H9 (cell line): Measurements from ENCODE around the gene ADAM17. TPM values are rescaled to one million over a fixed set of nuclear protein-coding genes. Genes with fewer than 3 reads are reported as not detected.

Source experiments
- DNase-seq: peaks from one replicate; pipeline ENCODE4 v3.0.0-alpha.2; 2017
- H2AFZ ChIP-seq: one replicate; pipeline ENCODE4 v1.6.1; 2013; ENCODE audit warnings: mild to moderate bottlenecking, low read length, control low read depth, moderate library complexity
- H2AK5ac ChIP-seq: 2 replicates; pipeline ENCODE4 v1.6.1; 2013; ENCODE audit warnings: low read length, control low read depth, mixed read lengths; ENCODE audit not compliant: insufficient read length
- H2BK120ac ChIP-seq: one replicate; pipeline ENCODE4 v1.6.1; 2013; ENCODE audit warnings: low read depth, mild to moderate bottlenecking, low read length, control low read depth, inconsistent platforms; ENCODE audit not compliant: poor library complexity, severe bottlenecking
- H2BK12ac ChIP-seq: 2 replicates; pipeline ENCODE4 v1.6.1; 2013; ENCODE audit warnings: low read length, control low read depth, mixed read lengths, low read depth; ENCODE audit not compliant: insufficient read length
- H2BK15ac ChIP-seq: 2 replicates; pipeline ENCODE4 v1.6.1; 2013; ENCODE audit warnings: low read depth, low read length, control low read depth
- H2BK20ac ChIP-seq: one replicate; pipeline ENCODE4 v1.6.1; 2013; ENCODE audit warnings: low read depth, mild to moderate bottlenecking, low read length, control low read depth, inconsistent platforms; ENCODE audit not compliant: poor library complexity, severe bottlenecking
- H2BK5ac ChIP-seq: 2 replicates; pipeline ENCODE4 v1.6.1; 2013; ENCODE audit warnings: low read length, control low read depth, mixed read lengths; ENCODE audit not compliant: insufficient read length
- H3K14ac ChIP-seq: 2 replicates; pipeline ENCODE4 v1.6.1; 2013; ENCODE audit warnings: low read length, control low read depth; ENCODE audit not compliant: insufficient read depth
- H3K18ac ChIP-seq: 2 replicates; pipeline ENCODE4 v1.6.1; 2013; ENCODE audit warnings: low read depth, mild to moderate bottlenecking, mixed read lengths, low read length, control low read depth; ENCODE audit not compliant: insufficient read length
- H3K23ac ChIP-seq: 2 replicates; pipeline ENCODE4 v1.6.1; 2013; ENCODE audit warnings: low read length, control low read depth, mixed read lengths, low read depth; ENCODE audit not compliant: insufficient read length
- H3K23me2 ChIP-seq: 2 replicates; pipeline ENCODE4 v1.6.1; 2013; ENCODE audit warnings: low read depth, mild to moderate bottlenecking, mixed read lengths, low read length, control low read depth; ENCODE audit not compliant: insufficient read length, poor library complexity, severe bottlenecking
- H3K27ac ChIP-seq: 2 replicates; pipeline ENCODE4 v1.5.1; 2013; ENCODE audit warnings: low read length, control low read depth, mixed read lengths, low read depth; ENCODE audit not compliant: insufficient read length
- H3K27me3 ChIP-seq: 2 replicates; pipeline ENCODE4 v1.6.1; 2013; ENCODE audit warnings: low read length, control low read depth, inconsistent platforms; ENCODE audit not compliant: insufficient read depth
- H3K4ac ChIP-seq: 2 replicates; pipeline ENCODE4 v1.6.1; 2013; ENCODE audit warnings: low read depth, mild to moderate bottlenecking, control low read depth, inconsistent platforms, low read length, moderate library complexity
- H3K4me1 ChIP-seq: 2 replicates; pipeline ENCODE4 v1.6.1; 2013; ENCODE audit warnings: low read length, control low read depth, inconsistent platforms; ENCODE audit not compliant: insufficient read depth
- H3K4me2 ChIP-seq: 2 replicates; pipeline ENCODE4 v1.6.1; 2013; ENCODE audit warnings: low read length, control low read depth, mixed read lengths; ENCODE audit not compliant: insufficient read length, insufficient read depth
- H3K56ac ChIP-seq: 2 replicates; pipeline ENCODE4 v1.6.1; 2013; ENCODE audit warnings: low read depth, mild to moderate bottlenecking, mixed read lengths, low read length, control low read depth; ENCODE audit not compliant: insufficient read length
- H3K79me1 ChIP-seq: 2 replicates; pipeline ENCODE4 v1.6.1; 2013; ENCODE audit warnings: low read depth, mild to moderate bottlenecking, moderate library complexity, low read length, control low read depth, inconsistent platforms; ENCODE audit not compliant: insufficient read depth, poor library complexity, severe bottlenecking
- H3K79me2 ChIP-seq: 2 replicates; pipeline ENCODE4 v1.6.1; 2013; ENCODE audit warnings: low read length, control low read depth, inconsistent platforms; ENCODE audit not compliant: insufficient read depth
- H3K9ac ChIP-seq: 2 replicates; pipeline ENCODE4 v1.6.1; 2013; ENCODE audit warnings: low read length, control low read depth, mixed read lengths; ENCODE audit not compliant: insufficient read length; ENCODE audit errors: extremely low read depth
- H3K9me3 ChIP-seq: one replicate; pipeline ENCODE4 v1.6.1; 2013; ENCODE audit warnings: low read depth, low read length, inconsistent platforms; ENCODE audit not compliant: control insufficient read depth
- H3T11ph ChIP-seq: one replicate; pipeline ENCODE4 v1.6.1; 2013; ENCODE audit warnings: mild to moderate bottlenecking, low read length, control low read depth, inconsistent platforms
- H4K20me1 ChIP-seq: one replicate; pipeline ENCODE4 v1.6.1; 2013; ENCODE audit not compliant: control insufficient read depth, insufficient read length, insufficient read depth
- H4K5ac ChIP-seq: 2 replicates; pipeline ENCODE4 v1.6.1; 2013; ENCODE audit warnings: low read depth, mild to moderate bottlenecking, mixed read lengths, low read length, control low read depth; ENCODE audit not compliant: insufficient read length
- H4K8ac ChIP-seq: replicated peaks from 2 replicates; pipeline ENCODE4 v1.6.1; 2013; ENCODE audit warnings: low read length, control low read depth, mixed read lengths, low read depth; ENCODE audit not compliant: insufficient read length
- H4K91ac ChIP-seq: 2 replicates; pipeline ENCODE4 v1.6.1; 2013; ENCODE audit warnings: low read depth, mild to moderate bottlenecking, moderate library complexity, mixed read lengths, low read length, control low read depth; ENCODE audit not compliant: insufficient read length
- H3K27ac Mint-ChIP-seq, 3 experiments: 2 replicates in 2 of 3; 3 replicates in 1 of 3; pipeline ENCODE4 v1.8.0; 2020 to 2021; ENCODE audit warnings: mixed read lengths in 3 of 3, mild to moderate bottlenecking in 1 of 3, moderate library complexity in 1 of 3
- H3K27me3 Mint-ChIP-seq: 2 replicates; pipeline ENCODE4 v1.8.0; 2021; ENCODE audit warnings: low read depth, mild to moderate bottlenecking, moderate library complexity, mixed read lengths
- H3K36me3 Mint-ChIP-seq, 3 experiments: 2 replicates in 2 of 3; 3 replicates in 1 of 3; pipeline ENCODE4 v1.8.0; 2020 to 2021; ENCODE audit warnings: low read depth in 3 of 3, mixed read lengths in 3 of 3; ENCODE audit not compliant: insufficient read depth in 1 of 3
- H3K4me1 Mint-ChIP-seq, 2 experiments: 2 replicates each; pipeline ENCODE4 v1.8.0; 2020; ENCODE audit warnings: mixed read lengths in 2 of 2
- H3K4me3 Mint-ChIP-seq, 2 experiments: 2 replicates in 1 of 2; 3 replicates in 1 of 2; pipeline ENCODE4 v1.8.0; 2020 to 2021; ENCODE audit warnings: mild to moderate bottlenecking in 2 of 2, mixed read lengths in 2 of 2, moderate library complexity in 1 of 2
- H3K9me3 Mint-ChIP-seq, 2 experiments: 2 replicates in 1 of 2; 3 replicates in 1 of 2; pipeline ENCODE4 v1.8.0; 2020; ENCODE audit warnings: mild to moderate bottlenecking in 2 of 2, mixed read lengths in 2 of 2, moderate library complexity in 1 of 2
- WGBS: extraction: QIAGEN DNeasy Blood & Tissue Kit; methylation state at CpG from one replicate; pipeline ENCODE4 v1.1.7; 2013; ENCODE audit warnings: missing lambda C conversion rate, low lambda C conversion rate, mixed read lengths; ENCODE audit not compliant: insufficient read length; ENCODE audit errors: extremely low coverage; 5-methylcytosine and 5-hydroxymethylcytosine counted together
- total RNA-seq: library from RNA; stranded (reverse); gene quantifications from 2 replicates; pipeline ENCODE4 v1.2.1, GENCODE V29; 2021
- TF ChIP-seq, protein P1 (sequence below): fragments of 200-600 bp; sonication (generic); conservative IDR thresholded peaks from 3 replicates; pipeline ENCODE4 v1.8.0; 2021; ENCODE audit warnings: antibody characterized with exemption, mild to moderate bottlenecking

ADAM17 gene
- total RNA-seq, 1 experiment from 2014 or later, result 26.3 TPM

DNA sequence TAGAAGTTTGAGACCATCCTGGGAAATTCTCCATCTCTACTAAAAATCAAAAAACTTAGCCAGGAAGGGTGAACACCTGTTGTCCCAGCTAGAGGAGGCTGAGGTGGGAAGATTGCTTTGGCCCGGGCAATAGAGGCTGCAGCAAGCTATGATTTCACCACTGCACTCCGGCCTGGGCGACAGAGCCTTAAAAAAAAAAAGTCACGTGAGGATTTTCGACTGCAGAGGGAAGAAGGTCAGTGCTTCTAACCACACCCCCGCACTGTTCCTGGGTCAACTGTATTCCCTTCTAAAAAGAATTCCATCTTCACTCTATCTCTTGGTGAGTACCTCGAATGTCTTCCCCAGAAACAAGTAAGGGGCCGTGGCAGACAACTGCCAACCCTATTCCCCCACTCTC, 31.3 kb downstream of the ADAM17 start:
- H3K4me2 ChIP-seq, result no peak overlapping the region
- no peak overlapping the region for H2AFZ ChIP-seq
- no peak overlapping the region for H2BK120ac ChIP-seq
- H3T11ph ChIP-seq, result no peak overlapping the region
- H3K4ac ChIP-seq, result no peak overlapping the region
- Mint-ChIP-seq H3K27ac (no peak overlapping the region), H3K4me3 (no peak overlapping the region), H3K36me3 (peaks cover 9 to 56% (median 34%) of the 10 kb centered on the region in 3 experiments; a peak in 6 of 7 replicates), H3K4me1 (no peaks in the 10 kb centered on the region), H3K9me3 (no peaks in the 10 kb centered on the region), H3K27me3 (no peaks in the 10 kb centered on the region)
- no peak overlapping the region for H2AK5ac ChIP-seq
- no peaks in the 10 kb centered on the region for H3K79me1 ChIP-seq
- H3K27me3 ChIP-seq, result no peaks in the 10 kb centered on the region
- H3K4me1 ChIP-seq, result no peaks in the 10 kb centered on the region
- no peak overlapping the region for H3K23ac ChIP-seq
- H2BK15ac ChIP-seq, result no peak overlapping the region
- H4K8ac ChIP-seq, result no peak overlapping the region
- no peaks in the 10 kb centered on the region for H4K20me1 ChIP-seq
- no CpG with 5 or more reads among the region's 8 CpGs for WGBS
- no peak overlapping the region for H2BK12ac ChIP-seq
- no peak overlapping the region for H2BK5ac ChIP-seq
- no peak overlapping the region for H3K27ac ChIP-seq
- H4K5ac ChIP-seq, result no peak overlapping the region
- H3K18ac ChIP-seq, result no peak overlapping the region
- H3K9ac ChIP-seq, result no peak overlapping the region
- no peaks in the 10 kb centered on the region for H3K23me2 ChIP-seq
- H3K14ac ChIP-seq, result no peak overlapping the region
- H4K91ac ChIP-seq, result no peak overlapping the region
- H2BK20ac ChIP-seq, result no peak overlapping the region
- DNase-seq, result no peak
- TF ChIP-seq, protein P1, sequence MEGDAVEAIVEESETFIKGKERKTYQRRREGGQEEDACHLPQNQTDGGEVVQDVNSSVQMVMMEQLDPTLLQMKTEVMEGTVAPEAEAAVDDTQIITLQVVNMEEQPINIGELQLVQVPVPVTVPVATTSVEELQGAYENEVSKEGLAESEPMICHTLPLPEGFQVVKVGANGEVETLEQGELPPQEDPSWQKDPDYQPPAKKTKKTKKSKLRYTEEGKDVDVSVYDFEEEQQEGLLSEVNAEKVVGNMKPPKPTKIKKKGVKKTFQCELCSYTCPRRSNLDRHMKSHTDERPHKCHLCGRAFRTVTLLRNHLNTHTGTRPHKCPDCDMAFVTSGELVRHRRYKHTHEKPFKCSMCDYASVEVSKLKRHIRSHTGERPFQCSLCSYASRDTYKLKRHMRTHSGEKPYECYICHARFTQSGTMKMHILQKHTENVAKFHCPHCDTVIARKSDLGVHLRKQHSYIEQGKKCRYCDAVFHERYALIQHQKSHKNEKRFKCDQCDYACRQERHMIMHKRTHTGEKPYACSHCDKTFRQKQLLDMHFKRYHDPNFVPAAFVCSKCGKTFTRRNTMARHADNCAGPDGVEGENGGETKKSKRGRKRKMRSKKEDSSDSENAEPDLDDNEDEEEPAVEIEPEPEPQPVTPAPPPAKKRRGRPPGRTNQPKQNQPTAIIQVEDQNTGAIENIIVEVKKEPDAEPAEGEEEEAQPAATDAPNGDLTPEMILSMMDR, result no peak
- H3K56ac ChIP-seq, result no peak overlapping the region
- H3K79me2 ChIP-seq, result no peaks in the 10 kb centered on the region
- H3K9me3 ChIP-seq, result no peaks in the 10 kb centered on the region
